Measurements from ENCODE around the gene MPND.
A peak's percentile ranks its signal among the peaks of the same experiment; 100 is the strongest.

The MPND gene

DNA sequence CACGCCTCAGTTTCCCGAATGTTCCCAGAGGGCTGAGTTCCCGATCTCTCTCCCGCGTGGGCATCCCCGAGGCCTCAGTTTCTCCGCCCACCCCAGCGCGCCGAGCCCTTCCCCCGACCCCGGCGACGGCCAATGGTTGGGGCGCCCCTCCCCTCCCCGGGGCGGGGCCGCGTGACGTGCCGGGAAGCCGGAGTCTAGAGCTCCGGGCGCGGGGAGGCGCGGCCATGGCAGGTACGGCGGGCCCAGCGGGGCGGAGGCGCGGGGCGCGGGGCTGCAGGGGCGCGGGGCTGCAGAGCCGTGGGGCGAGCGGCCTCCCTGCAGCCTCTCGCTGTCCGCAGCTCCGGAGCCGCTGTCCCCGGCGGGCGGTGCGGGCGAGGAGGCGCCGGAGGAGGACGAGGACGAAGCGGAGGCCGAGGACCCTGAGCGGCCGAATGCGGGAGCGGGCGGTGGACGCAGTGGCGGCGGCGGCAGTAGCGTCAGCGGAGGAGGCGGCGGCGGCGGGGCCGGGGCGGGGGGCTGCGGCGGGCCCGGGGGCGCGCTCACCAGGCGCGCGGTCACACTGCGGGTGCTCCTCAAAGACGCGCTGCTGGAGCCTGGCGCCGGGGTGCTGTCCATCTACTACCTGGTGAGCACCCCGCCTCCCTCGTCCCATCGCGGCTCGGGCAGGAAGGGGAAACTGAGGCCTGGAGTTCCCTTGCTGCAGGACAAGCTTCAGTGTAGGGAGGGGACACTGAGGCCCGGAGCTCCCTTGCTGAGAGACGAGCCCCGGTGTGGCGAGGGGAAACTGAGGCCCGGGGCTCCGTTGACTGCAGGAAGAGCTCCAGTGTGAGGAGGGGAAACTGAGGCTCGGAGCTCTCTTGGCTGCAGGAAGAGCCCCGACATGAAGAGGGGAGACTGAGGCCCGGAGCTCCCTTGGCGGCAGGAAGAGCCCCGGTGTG lies at the start of gene MPND:
Gene MPND, plus strand, starts transcription at position 193 of the 938 bp plus-strand sequence. Its CDS starts 32 bp downstream, at position 225.
- peak within 1 kb of the TSS; percentile 98 for H3K27ac ChIP-seq (ENCODE audit: low read length)
- peaks cover 4% of the 10 kb centered on the region for H3K4me1 ChIP-seq (ENCODE audit: control insufficient read depth, low read depth, low read length)
- no peaks in the 10 kb centered on the region for H3K9me3 ChIP-seq (ENCODE audit: control insufficient read depth, low read depth, low read length)
- H3K27me3 ChIP-seq (ENCODE audit: control insufficient read depth, insufficient read depth, low read length): no peaks in the 10 kb centered on the region
- peaks cover 4% of the 10 kb centered on the region for H3K36me3 ChIP-seq (ENCODE audit: control insufficient read depth, low read depth, low read length)
- peak within 1 kb of the TSS; percentile 97 for H3K9ac ChIP-seq (ENCODE audit: low read length)
- peak within 1 kb of the TSS; percentile 89 for H3K4me3 ChIP-seq (ENCODE audit: low read length)

GRCh38 chr19:4294389-4294788 lies 49.0 kb upstream of the MPND start:
- Histone ChIP-seq H3K36me3 (ENCODE audit: control insufficient read depth, low read depth, low read length) (no peaks in the 10 kb centered on the region), H3K4me1 (ENCODE audit: control insufficient read depth, low read depth, low read length) (no peaks in the 10 kb centered on the region), H3K9ac (ENCODE audit: low read length) (no peak overlapping the region), H3K9me3 (ENCODE audit: control insufficient read depth, low read depth, low read length) (no peaks in the 10 kb centered on the region), H3K27me3 (ENCODE audit: control insufficient read depth, insufficient read depth, low read length) (no peaks in the 10 kb centered on the region), H3K27ac (ENCODE audit: low read length) (no peak overlapping the region), H3K4me3 (ENCODE audit: low read length) (no peak overlapping the region)

DNA sequence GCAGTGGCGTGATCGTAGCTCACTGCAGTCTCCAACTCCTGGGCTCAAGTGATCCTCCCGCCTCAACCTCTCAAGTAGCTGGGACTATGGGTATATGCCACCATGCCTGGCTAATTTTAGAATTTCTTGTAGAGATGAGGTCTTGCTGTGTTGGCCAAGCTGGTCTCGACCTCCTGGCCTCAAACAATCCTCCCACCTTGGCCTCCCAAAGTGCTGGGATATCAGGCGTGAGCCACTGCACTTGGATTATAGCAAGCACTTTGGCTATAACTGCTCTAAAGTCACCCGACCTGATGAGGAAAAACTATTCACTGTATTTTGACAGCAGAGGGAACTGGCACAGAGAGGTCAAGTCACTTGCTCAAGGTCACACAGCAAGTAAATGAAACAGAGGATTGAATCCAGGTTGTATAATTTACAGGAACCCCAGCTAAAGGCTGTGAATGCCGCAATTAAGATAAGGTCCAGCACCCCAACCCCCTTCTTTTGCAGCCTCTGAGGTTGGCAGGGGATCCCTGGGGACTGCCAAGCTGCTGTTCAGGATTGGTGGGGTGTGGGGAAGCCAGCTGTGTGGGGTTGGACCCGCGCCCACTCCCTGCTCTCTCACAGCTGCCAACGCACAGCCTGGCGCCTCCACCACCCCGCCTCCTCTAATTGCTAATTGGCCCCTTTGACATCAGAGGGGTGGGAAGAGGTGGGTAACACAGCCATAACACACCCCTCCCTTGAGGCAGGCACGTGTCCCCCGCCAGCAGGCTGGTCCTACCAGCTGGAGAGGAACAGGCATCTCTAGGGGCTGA lies 47.2 kb upstream of the MPND start:
- Histone ChIP-seq H3K9ac (ENCODE audit: low read length) (no peak overlapping the region), H3K4me3 (ENCODE audit: low read length) (no peak overlapping the region), H3K36me3 (ENCODE audit: control insufficient read depth, low read depth, low read length) (no peaks in the 10 kb centered on the region), H3K9me3 (ENCODE audit: control insufficient read depth, low read depth, low read length) (no peaks in the 10 kb centered on the region), H3K4me1 (ENCODE audit: control insufficient read depth, low read depth, low read length) (no peaks in the 10 kb centered on the region), H3K27me3 (ENCODE audit: control insufficient read depth, insufficient read depth, low read length) (no peaks in the 10 kb centered on the region), H3K27ac (ENCODE audit: low read length) (no peak overlapping the region)

DNA sequence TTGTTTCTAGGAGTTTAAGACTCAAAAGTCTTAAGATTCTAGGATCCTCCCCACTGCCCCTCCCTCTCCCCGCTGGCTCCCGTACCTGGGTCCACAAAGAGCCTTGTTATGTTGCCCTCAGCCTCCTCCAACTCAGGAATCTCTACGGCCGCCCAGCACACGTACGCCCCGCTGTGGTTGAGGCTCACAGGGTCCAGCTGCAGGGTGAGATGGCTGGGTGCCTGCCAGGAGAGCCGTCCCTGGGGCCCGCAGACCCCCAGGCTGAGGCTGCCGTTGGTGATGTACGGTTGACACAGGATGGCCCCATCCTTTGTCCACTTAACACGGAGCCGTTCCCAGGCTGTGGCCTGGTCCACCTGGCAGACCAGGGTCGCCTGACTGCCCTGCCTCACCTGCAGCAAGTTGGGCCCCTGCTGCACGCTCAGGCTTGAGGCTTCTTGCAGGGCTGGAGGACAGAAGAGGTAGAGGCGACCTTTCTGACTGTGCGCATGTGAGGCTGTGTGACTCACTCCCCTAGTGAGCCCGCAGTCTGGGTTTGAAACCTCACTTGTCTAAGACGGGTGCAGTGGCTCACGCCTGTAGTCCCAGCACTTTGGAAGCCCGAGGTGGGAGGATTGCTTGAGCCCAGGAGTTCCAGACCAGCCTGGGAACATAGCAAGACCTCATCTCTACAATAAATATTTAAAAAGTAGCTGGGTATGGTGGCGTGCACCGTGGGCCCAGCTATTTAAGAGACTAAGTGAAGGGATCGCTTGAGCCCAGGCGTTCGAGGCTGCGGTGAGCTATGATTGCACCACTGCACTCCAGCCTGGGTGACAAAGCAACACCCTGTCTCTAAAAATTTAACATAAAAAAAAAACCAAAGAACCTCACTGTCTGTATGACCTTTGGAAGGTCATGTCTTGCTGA lies 45.2 kb upstream of the MPND start:
- no peak overlapping the region for H3K9ac ChIP-seq (ENCODE audit: low read length)

GRCh38 chr19:4298810-4299550 lies 44.4 kb upstream of the MPND start:
- no peaks in the 10 kb centered on the region for H3K36me3 ChIP-seq (ENCODE audit: control insufficient read depth, low read depth, low read length)
- no peak overlapping the region for H3K4me3 ChIP-seq (ENCODE audit: low read length)
- no peaks in the 10 kb centered on the region for H3K27me3 ChIP-seq (ENCODE audit: control insufficient read depth, insufficient read depth, low read length)

More for the DNA sequence above, 45.2 kb upstream of the MPND start:
- H3K4me3 ChIP-seq (ENCODE audit: low read length): no peak overlapping the region
- H3K27ac ChIP-seq (ENCODE audit: low read length): no peak overlapping the region
- H3K27me3 ChIP-seq (ENCODE audit: control insufficient read depth, insufficient read depth, low read length): no peaks in the 10 kb centered on the region
- no peaks in the 10 kb centered on the region for H3K4me1 ChIP-seq (ENCODE audit: control insufficient read depth, low read depth, low read length)
- H3K9me3 ChIP-seq (ENCODE audit: control insufficient read depth, low read depth, low read length): no peaks in the 10 kb centered on the region
- H3K36me3 ChIP-seq (ENCODE audit: control insufficient read depth, low read depth, low read length): no peaks in the 10 kb centered on the region

DNA sequence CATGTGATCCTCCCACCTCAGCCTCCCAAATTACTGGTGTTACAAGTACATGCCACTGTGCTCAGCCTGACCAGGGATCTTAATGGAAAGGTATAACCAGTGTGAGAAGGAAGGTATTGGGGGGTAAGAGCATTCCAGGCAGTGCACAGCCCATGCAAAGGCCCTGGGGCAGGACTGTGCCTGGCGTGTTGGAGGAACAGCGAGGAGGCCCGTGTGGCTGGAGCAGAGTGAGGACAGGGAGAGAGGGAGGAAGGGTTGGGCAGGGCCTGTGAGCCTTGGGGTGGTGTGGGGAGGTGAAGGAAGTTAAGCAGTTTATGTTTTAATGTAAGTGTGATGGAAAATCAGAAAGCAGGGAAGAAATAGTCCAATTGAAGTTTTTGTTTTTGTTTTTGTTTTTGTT lies 42.8 kb upstream of the MPND start:
- H3K27ac ChIP-seq (ENCODE audit: low read length): no peak overlapping the region
- no peaks in the 10 kb centered on the region for H3K9me3 ChIP-seq (ENCODE audit: control insufficient read depth, low read depth, low read length)

More at GRCh38 chr19:4298810-4299550, 44.4 kb upstream of the MPND start:
- no peak overlapping the region for H3K27ac ChIP-seq (ENCODE audit: low read length)
- no peak overlapping the region for H3K9ac ChIP-seq (ENCODE audit: low read length)
- no peaks in the 10 kb centered on the region for H3K4me1 ChIP-seq (ENCODE audit: control insufficient read depth, low read depth, low read length)
- H3K9me3 ChIP-seq (ENCODE audit: control insufficient read depth, low read depth, low read length): no peaks in the 10 kb centered on the region

DNA sequence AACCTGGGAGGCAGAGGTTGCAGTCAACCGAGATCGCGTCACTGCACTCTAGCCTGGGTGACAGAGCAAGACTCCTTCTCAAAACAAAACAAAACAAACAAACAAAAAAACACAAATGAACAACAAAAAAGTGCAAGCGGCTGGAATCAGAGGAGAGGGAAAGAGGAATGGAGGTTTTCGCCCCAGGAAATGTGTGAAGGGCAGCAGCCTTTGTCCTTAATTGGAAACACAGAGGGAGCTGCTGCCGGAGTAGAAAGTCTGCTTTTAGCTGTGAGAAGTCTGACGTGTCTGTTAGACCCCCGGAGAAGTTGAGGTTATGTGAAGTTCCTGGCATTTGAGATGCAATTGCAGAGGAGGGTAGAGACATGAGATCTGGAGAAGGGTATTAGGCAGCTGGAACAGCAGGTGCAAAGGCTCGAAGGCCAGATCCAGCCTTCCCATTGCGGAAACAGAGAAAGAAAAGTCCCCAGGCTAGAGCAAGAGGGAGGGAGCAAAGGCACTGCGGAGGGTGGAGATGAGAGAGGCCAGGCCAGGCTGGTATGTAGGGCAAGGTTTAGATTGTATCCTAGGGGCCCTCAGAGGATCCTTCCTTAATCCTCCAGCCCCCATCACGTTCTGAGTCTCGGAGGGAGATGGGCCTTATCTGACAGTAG lies 41.6 kb upstream of the MPND start:
- Histone ChIP-seq H3K4me3 (ENCODE audit: low read length) (no peak overlapping the region), H3K4me1 (ENCODE audit: control insufficient read depth, low read depth, low read length) (no peaks in the 10 kb centered on the region), H3K27ac (ENCODE audit: low read length) (no peak overlapping the region), H3K9me3 (ENCODE audit: control insufficient read depth, low read depth, low read length) (no peaks in the 10 kb centered on the region), H3K27me3 (ENCODE audit: control insufficient read depth, insufficient read depth, low read length) (no peaks in the 10 kb centered on the region), H3K9ac (ENCODE audit: low read length) (no peak overlapping the region), H3K36me3 (ENCODE audit: control insufficient read depth, low read depth, low read length) (no peaks in the 10 kb centered on the region)

More for the DNA sequence above, 42.8 kb upstream of the MPND start:
- Histone ChIP-seq H3K36me3 (ENCODE audit: control insufficient read depth, low read depth, low read length) (no peaks in the 10 kb centered on the region), H3K4me1 (ENCODE audit: control insufficient read depth, low read depth, low read length) (no peaks in the 10 kb centered on the region), H3K9ac (ENCODE audit: low read length) (no peak overlapping the region), H3K27me3 (ENCODE audit: control insufficient read depth, insufficient read depth, low read length) (no peaks in the 10 kb centered on the region), H3K4me3 (ENCODE audit: low read length) (no peak overlapping the region)

- H3K27ac ChIP-seq (ENCODE audit: low read length): no peak within 1 kb of the TSS
- no peaks in the 10 kb centered on the region for H3K4me1 ChIP-seq (ENCODE audit: control insufficient read depth, low read depth, low read length)
- H3K36me3 ChIP-seq (ENCODE audit: control insufficient read depth, low read depth, low read length): no peaks in the 10 kb centered on the region
- no peak within 1 kb of the TSS for H3K4me3 ChIP-seq (ENCODE audit: low read length)
- no peaks in the 10 kb centered on the region for H3K27me3 ChIP-seq (ENCODE audit: control insufficient read depth, insufficient read depth, low read length)
- no peaks in the 10 kb centered on the region for H3K9me3 ChIP-seq (ENCODE audit: control insufficient read depth, low read depth, low read length)
- H3K9ac ChIP-seq (ENCODE audit: low read length): no peak within 1 kb of the TSS
These were observed 41.1 kb upstream of the MPND start, which contains the start of gene TMIGD2 for GRCh38 chr19:4302243-4302640. TSS of gene TMIGD2 (minus strand) at chr19:4302389. CDS start at chr19:4302385, 4 bp downstream.

DNA sequence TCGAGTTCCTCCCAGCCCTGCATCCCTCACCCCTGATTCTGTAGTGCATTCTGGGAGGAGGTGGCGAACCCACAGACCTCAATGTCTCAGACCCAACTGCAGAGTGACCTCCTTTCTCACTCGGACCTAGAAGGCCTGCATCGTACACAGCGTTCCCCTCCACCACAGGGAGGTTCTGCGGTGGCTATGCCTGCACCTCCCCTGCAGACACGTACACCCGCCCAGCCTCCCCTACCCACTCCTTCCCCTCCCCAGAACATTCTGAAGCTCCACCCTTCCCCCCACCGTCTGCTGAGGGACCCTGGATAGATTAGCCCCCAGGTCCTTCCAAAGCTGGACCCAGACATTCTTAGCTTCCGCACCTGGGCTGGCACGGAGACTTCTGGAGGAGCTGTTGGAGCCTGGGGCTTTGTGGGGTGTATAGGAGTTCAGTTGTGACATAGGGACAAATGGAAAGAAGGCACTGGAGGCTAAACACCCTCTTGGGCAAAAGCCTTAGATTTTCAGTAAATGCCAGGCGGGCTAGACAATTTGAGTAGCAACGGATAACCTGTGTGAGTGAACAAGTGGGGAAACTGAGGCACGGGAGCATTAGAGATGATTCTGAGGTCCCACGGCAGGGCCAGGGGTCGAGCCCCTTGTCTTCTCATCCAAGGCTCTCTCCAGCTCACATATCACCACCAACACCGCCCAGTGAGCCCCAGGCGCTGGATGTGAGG lies 39.4 kb upstream of the MPND start:
- H3K9ac ChIP-seq (ENCODE audit: low read length): no peak overlapping the region
- H3K36me3 ChIP-seq (ENCODE audit: control insufficient read depth, low read depth, low read length): peaks cover 6% of the 10 kb centered on the region
- H3K27me3 ChIP-seq (ENCODE audit: control insufficient read depth, insufficient read depth, low read length): no peaks in the 10 kb centered on the region
- no peaks in the 10 kb centered on the region for H3K4me1 ChIP-seq (ENCODE audit: control insufficient read depth, low read depth, low read length)
- H3K4me3 ChIP-seq (ENCODE audit: low read length): peak overlapping the region; percentile 37
- H3K27ac ChIP-seq (ENCODE audit: low read length): no peak overlapping the region
- no peaks in the 10 kb centered on the region for H3K9me3 ChIP-seq (ENCODE audit: control insufficient read depth, low read depth, low read length)
